NCI-H2081 treated with DMSO at 0.1 percent for 48 hours (cell line): Measurements from ENCODE around the gene UBE2V1.
"Not testable (repeated sequence)": the region's sequence is repeated elsewhere in the genome, so short reads cannot be mapped to it uniquely, and the experiment has no call there.

ENCODE experiments used
- DNase-seq: peaks from one replicate; lab custom pipeline; 2025; lab: John Stamatoyannopoulos, UW

UBE2V1 gene

GRCh38 chr20:50112512-50113419 is at the start of gene UBE2V1:
UBE2V1 (minus strand) TSS chr20:50113150; CDS start chr20:50113128, 22 bp downstream.
- peak; percentile 12 for DNase-seq

GRCh38 chr20:50161494-50161893 is 48.5 kb upstream of the UBE2V1 start:
- not testable (repeated sequence) for DNase-seq

- no peak for DNase-seq
These were observed 40.8 kb upstream of the UBE2V1 start, which contains the start of gene PEDS1 for GRCh38 chr20:50153500-50154377. PEDS1 (minus strand) TSS chr20:50153723; CDS start chr20:50153637, 86 bp downstream.

GRCh38 chr20:50153153-50153499 is 40.2 kb upstream of the UBE2V1 start:
- no peak for DNase-seq

- no peak for DNase-seq
These were observed 39.6 kb upstream of the UBE2V1 start for GRCh38 chr20:50152394-50153152.

GRCh38 chr20:50151034-50151743 is 38.2 kb upstream of the UBE2V1 start:
- DNase-seq: no peak

- DNase-seq: no peak
These were observed 36.7 kb upstream of the UBE2V1 start for GRCh38 chr20:50149481-50150254.

- DNase-seq: no peak
These were observed 34.0 kb upstream of the UBE2V1 start for GRCh38 chr20:50146732-50147662.

- no peak for DNase-seq
These were observed 33.3 kb upstream of the UBE2V1 start for GRCh38 chr20:50146214-50146613.

GRCh38 chr20:50145566-50145965 is 32.6 kb upstream of the UBE2V1 start:
- no peak for DNase-seq

GRCh38 chr20:50144362-50144761 is 31.4 kb upstream of the UBE2V1 start:
- no peak for DNase-seq

GRCh38 chr20:50142812-50143211 is 29.9 kb upstream of the UBE2V1 start:
- DNase-seq: no peak

- no peak for DNase-seq
These were observed 29.0 kb upstream of the UBE2V1 start for GRCh38 chr20:50141811-50142561.

- DNase-seq: no peak
These were observed 28.2 kb upstream of the UBE2V1 start for GRCh38 chr20:50141018-50141675.

- DNase-seq: no peak
These were observed 27.4 kb upstream of the UBE2V1 start for GRCh38 chr20:50140339-50140859.

- no peak for DNase-seq
These were observed 25.8 kb upstream of the UBE2V1 start for GRCh38 chr20:50138479-50139393.

GRCh38 chr20:50138120-50138478 is 25.1 kb upstream of the UBE2V1 start:
- no peak for DNase-seq
